ENCODE measurements around the gene SLC7A1. TPM values are rescaled to one million over a fixed set of nuclear protein-coding genes. Genes with fewer than 3 reads are reported as not detected.

Gene SLC7A1
- total RNA-seq: 11.6 and 35.9 TPM in 2 replicates

DNA sequence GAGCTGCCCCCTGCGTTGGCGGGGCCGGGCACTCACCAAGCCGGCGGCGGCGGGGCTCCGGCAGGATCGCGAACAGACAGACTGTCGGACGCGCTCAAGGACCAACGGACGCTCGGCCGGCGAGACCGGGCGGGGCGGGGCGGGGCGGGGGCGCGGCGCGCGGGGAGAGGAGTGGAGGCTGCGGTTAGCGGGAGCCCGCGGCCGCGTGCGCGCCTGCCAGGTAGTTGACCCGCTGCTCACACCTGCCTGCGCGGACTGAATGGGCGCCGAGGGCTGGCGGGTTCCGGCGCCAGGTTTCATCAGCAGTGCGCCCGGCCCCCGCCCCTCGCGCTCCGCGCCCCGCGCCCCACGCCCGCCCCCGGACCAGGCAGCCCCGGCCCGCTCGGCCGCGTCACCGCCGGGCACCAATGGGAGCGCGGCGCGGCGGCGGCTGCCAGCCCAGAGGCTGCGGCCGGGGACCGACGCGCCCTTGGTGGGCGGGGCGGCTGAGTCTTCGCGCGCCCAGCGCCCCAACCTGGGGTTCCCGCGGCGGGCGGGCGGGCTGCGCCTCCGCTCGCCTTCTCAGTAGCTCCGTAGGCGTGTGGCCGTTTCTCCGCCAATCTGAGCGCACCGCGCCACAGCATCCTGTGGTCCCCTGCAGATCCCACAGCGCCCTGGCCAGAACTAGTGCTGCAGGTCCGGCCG lies at the start of gene SLC7A1:
Gene SLC7A1 (minus strand): TSS at position 309 of the 684 bp plus-strand sequence. CDS start 59,500 bp downstream, outside the sequence.

